Pancreas (tissue), 10 donors: ENCODE measurements around the gene ZNF436. TPM values are rescaled to one million over a fixed set of nuclear protein-coding genes. Genes with fewer than 3 reads are reported as not detected.
"Not testable (repeated sequence)": the region's sequence is repeated elsewhere in the genome, so short reads cannot be mapped to it uniquely, and the experiment has no call there.

Source experiments
- ATAC-seq, 4 donors: fragments of 200-7000 bp; cut with Tn5 transposase; one replicate each; pipeline versions ENCODE4 v1.8.0 to v1.9.1; 2020; ENCODE audit warnings: mild to moderate bottlenecking in 4 of 4, moderate library complexity in 4 of 4
- DNase-seq, 6 donors: peaks; one replicate each; pipeline ENCODE4 v3.0.0-alpha.2; 2020
- FAIRE-seq: peaks from 2 replicates; lab custom pipeline; 2012; peaks lifted over from hg19 to GRCh38; lab: Jason Lieb, UNC
- H3K27ac ChIP-seq, 4 donors: fragments of 200-600 bp; sonication (generic); 1 replicate in 3 of 4; 2 replicates in 1 of 4; pipeline versions ENCODE4 v1.5.0 to v1.8.0; 2020
- H3K27me3 ChIP-seq, 4 donors: fragments of 200-600 bp; one replicate each; pipeline ENCODE4 v1.8.0; 2021
- H3K36me3 ChIP-seq, 3 donors: fragments of 200-600 bp; sonication (generic) in 1 of 3; one replicate each; pipeline versions ENCODE4 v1.5.0 to v1.8.0; 2020 to 2021
- H3K4me1 ChIP-seq, 3 donors: fragments of 200-600 bp; one replicate each; pipeline ENCODE4 v1.8.0; 2021
- H3K4me3 ChIP-seq, 4 donors: fragments of 200-600 bp; sonication (generic) in 2 of 4; one replicate each; pipeline versions ENCODE4 v1.5.0 to v1.8.0; 2020 to 2021
- H3K9me3 ChIP-seq, 4 donors: fragments of 200-600 bp; one replicate each; pipeline ENCODE4 v1.8.0; 2021
- WGBS, 2 donors: extraction: QIAGEN DNeasy Blood & Tissue Kit; methylation state at CpG; one replicate each; pipeline ENCODE4 v1.1.7; 2013; 5-methylcytosine and 5-hydroxymethylcytosine counted together
- intact Hi-C, 3 donors: fragments of 100-400 bp; cut with DNase I; formaldehyde crosslinking; loops; one replicate each; pipeline versions ENCODE4 v1.11.1 to v1.14.2; 2022
- polyA plus RNA-seq, 2 donors: library from polyadenylated mRNA; stranded (reverse); fragments of 200-250 nt; gene quantifications; one replicate each; pipeline ENCODE4 v1.2.3, GENCODE V29; 2013
- total RNA-seq, 6 donors: library from RNA; stranded (reverse); fragmentation: NEBNext Ultra II Directional in 4 of 6; extraction: Animal tissue kit (Norgen Biotek cat#: 25700) in 4 of 6; gene quantifications; one replicate each; pipeline versions ENCODE4 v1.2.1 to v1.2.4, GENCODE V29; 2021 to 2023
- TF ChIP-seq, protein P1 (sequence below), 4 donors: fragments of 200-600 bp; sonication (generic) in 3 of 4; IDR thresholded peaks; one replicate each; pipeline versions ENCODE4 v1.5.0 to v1.8.0; 2021; ENCODE audit warnings: antibody characterized with exemption in 4 of 4
- donor health status: healthy with polysubstance abuse.
- donor health status: DM: no; HTN: no; CAD: no; lungs with moderate emphysema.
- donor health status: DM: no; HTN: no; CAD: no.
- donor health status: control.
- donor health status: control.
- donor health status: Bipolar disorder and iron deficiency.
- donor health status: DM: yes; HTN: yes; CAD: no.
- donor health status: DM: no; HTN: no; CAD: no.
- donor health status: DM: no; HTN: no; CAD: no.
- donor health status: DM: yes; HTN: yes; CAD: no.

ZNF436 gene
- total and polyA plus RNA-seq, 8 donors = 2.1 to 11.8 (median 3.9) TPM

DNA sequence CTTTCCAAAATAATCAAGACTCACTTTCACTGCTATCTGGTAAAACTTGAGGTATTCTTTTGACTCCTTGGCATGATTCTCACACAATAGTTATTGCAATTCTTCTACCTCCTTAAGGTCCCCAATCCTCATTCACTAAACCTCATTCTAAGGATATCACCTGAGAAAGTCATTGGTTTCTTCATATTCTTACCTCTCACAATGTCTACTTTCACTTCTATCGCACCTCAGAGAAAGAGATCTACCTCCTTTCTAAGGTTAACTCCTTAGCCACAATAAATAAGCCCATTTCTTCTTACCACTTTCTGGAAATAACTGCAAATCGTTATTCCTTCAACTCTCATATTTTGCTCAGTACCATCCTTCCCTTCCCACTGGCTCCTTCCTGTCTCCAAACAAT is 44.2 kb downstream of the ZNF436 start:
- Histone ChIP-seq H3K4me3 (no peak overlapping the region), H3K4me1 (no peaks in the 10 kb centered on the region), H3K9me3 (no peaks in the 10 kb centered on the region), H3K27ac (no peak overlapping the region), H3K36me3 (peaks cover 0 to 40% (median 25%) of the 10 kb centered on the region in 3 donors), H3K27me3 (no peaks in the 10 kb centered on the region)
- 67 to 71% methylated on average over 2 of the region's 2 CpGs for WGBS, 2 donors
- ATAC-seq (no peak), DNase-seq (no peak), FAIRE-seq (no peak)
- TF ChIP-seq, protein P1, sequence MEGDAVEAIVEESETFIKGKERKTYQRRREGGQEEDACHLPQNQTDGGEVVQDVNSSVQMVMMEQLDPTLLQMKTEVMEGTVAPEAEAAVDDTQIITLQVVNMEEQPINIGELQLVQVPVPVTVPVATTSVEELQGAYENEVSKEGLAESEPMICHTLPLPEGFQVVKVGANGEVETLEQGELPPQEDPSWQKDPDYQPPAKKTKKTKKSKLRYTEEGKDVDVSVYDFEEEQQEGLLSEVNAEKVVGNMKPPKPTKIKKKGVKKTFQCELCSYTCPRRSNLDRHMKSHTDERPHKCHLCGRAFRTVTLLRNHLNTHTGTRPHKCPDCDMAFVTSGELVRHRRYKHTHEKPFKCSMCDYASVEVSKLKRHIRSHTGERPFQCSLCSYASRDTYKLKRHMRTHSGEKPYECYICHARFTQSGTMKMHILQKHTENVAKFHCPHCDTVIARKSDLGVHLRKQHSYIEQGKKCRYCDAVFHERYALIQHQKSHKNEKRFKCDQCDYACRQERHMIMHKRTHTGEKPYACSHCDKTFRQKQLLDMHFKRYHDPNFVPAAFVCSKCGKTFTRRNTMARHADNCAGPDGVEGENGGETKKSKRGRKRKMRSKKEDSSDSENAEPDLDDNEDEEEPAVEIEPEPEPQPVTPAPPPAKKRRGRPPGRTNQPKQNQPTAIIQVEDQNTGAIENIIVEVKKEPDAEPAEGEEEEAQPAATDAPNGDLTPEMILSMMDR (IDR thresholded peaks at IDR 0.05) = no peak
- intact Hi-C loops = no loop called here

DNA sequence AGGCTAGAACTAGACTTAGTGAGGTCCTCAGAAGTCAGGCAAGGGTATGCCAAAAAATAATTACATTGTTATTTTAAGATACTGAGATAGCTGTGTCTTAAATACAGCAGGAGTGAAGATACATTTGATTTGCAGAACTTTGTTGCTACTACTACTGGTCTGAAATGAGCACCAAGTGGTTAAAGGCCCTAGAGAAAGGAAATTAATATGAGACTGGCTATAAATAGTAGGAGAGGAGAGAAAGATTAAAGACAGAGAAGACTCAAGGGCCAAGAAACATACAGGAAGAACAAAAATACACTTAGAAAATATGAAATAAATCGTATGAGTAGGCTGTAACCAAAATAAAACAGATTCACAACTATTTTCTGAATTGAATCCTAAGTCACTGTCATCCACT is 46.9 kb downstream of the ZNF436 start:
- FAIRE-seq = no peak
- intact Hi-C loops = no loop called here
- no peak for DNase-seq
- ATAC-seq = no peak
- Histone ChIP-seq H3K4me1 (no peaks in the 10 kb centered on the region), H3K36me3 (peaks cover 0 to 55% (median 21%) of the 10 kb centered on the region in 3 donors), H3K27me3 (no peaks in the 10 kb centered on the region), H3K27ac (no peak overlapping the region), H3K4me3 (no peak overlapping the region), H3K9me3 (no peaks in the 10 kb centered on the region)
- TF ChIP-seq, protein P1 (IDR thresholded peaks at IDR 0.05) = no peak
- 45 to 78% methylated on average over 1 of the region's 1 CpG for WGBS, 2 donors

DNA sequence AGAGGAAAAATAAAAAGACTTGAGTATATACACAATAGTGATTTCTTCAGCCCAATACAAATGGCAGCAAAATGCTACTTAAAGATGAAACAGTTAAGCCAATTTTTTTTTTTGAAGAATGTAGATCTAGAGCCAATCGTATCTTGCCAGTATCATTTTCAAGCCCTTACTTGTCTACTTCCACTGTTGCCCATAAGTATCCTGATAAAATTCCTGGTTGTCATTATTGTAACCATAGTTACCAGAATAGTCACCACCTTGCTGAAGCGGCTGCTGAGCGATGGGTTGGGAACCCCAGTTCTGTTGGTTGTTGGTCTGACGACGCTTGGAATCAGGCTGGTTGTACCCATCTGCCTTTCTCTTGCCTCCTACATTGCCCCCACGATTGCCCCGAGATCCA is 59.4 kb downstream of the ZNF436 start:
- DNase-seq, H3K27me3 ChIP-seq, H3K27ac ChIP-seq, intact Hi-C loops, H3K9me3 ChIP-seq, FAIRE-seq, H3K4me3 ChIP-seq, ATAC-seq: not testable (repeated sequence)
- 94 to 97% methylated on average over 7 of the region's 7 CpGs for WGBS, 2 donors
- Histone ChIP-seq H3K36me3 (peaks cover 0 to 22% (median 9%) of the 10 kb centered on the region in 3 donors), H3K4me1 (peaks cover 5 to 12% (median 11%) of the 10 kb centered on the region in 3 donors)

Other genes with a start within 250 kb of the ZNF436 start
- gene LUZP1, start 201.0 kb downstream of the ZNF436 start, total RNA-seq = 10 to 100 TPM in 2 of 6 donors, 1 to 10 TPM in 4; 5.2 to 15.2 (median 7.0) TPM
- 1 to 10 TPM; 1.7 to 2.7 TPM for gene LUZP1, start 201.0 kb downstream of the ZNF436 start, polyA plus RNA-seq
- under 1 TPM in 4 of 6 donors, not detected in 2; 0.06 to 0.23 (median 0.20) TPM for gene HTR1D, start 152.3 kb downstream of the ZNF436 start, total RNA-seq
- under 1 TPM; 0.14 to 0.15 TPM for gene HTR1D, start 152.3 kb downstream of the ZNF436 start, polyA plus RNA-seq
- 10 to 100 TPM; 27.6 to 57.8 (median 46.7) TPM for gene HNRNPR, start 25.6 kb downstream of the ZNF436 start, total RNA-seq
- gene HNRNPR, start 25.6 kb downstream of the ZNF436 start, polyA plus RNA-seq = 10 to 100 TPM; 30.8 to 46.7 TPM
- 100 to 1,000 TPM in 4 of 6 donors, 10 to 100 TPM in 2; 70.8 to 129 (median 116) TPM for gene TCEA3, start 54.9 kb upstream of the ZNF436 start, total RNA-seq
- 100 to 1,000 TPM in 1 of 2 donors, 10 to 100 TPM in 1; 74.2 to 143 TPM for gene TCEA3, start 54.9 kb upstream of the ZNF436 start, polyA plus RNA-seq
- 10 to 100 TPM; 17.9 to 37.4 (median 24.1) TPM for gene ASAP3, start 114.3 kb upstream of the ZNF436 start, total RNA-seq
- 10 to 100 TPM; 24.7 to 32.4 TPM for gene ASAP3, start 114.3 kb upstream of the ZNF436 start, polyA plus RNA-seq
- under 1 TPM in 4 of 6 donors, not detected in 2; 0.14 to 0.40 (median 0.20) TPM for gene E2F2, start 161.4 kb upstream of the ZNF436 start, total RNA-seq
- under 1 TPM; 0.04 to 0.05 TPM for gene E2F2, start 161.4 kb upstream of the ZNF436 start, polyA plus RNA-seq
- gene ID3, start 189.7 kb upstream of the ZNF436 start, total RNA-seq = 10 to 100 TPM; 16.6 to 54.0 (median 31.2) TPM
- gene ID3, start 189.7 kb upstream of the ZNF436 start, polyA plus RNA-seq = 10 to 100 TPM; 40.1 to 51.9 TPM